ENCODE data around the gene KLHL2.

GRCh38 chr4:165293927-165294649 is 86.7 kb downstream of the KLHL2 start:
- no peak for TF ChIP-seq CTCF (conservative IDR thresholded peaks at IDR 0.05; ENCODE audit: low read depth in 2 of 2)
- TF ChIP-seq CREB1 (CRISPR knock-in tag; IDR thresholded peaks at IDR 0.05; ENCODE audit: low read depth): no peak

All from GM23338 (cell line).